ENCODE results near the gene SNX10. TPM values are rescaled to one million over a fixed set of nuclear protein-coding genes. Genes with fewer than 3 reads are reported as not detected.
A peak's percentile ranks its signal among the peaks of the same experiment; 100 is the strongest.

SNX10 gene
- total and polyA plus RNA-seq, 2 experiments from 2014 or later, result 0.60 to 1.5 TPM

- H3K9ac ChIP-seq, result no peak overlapping the region
- H3K36me3 ChIP-seq (ENCODE audit: low read depth), result no peaks in the 10 kb centered on the region
- no peaks in the 10 kb centered on the region for H3F3A ChIP-seq (ENCODE audit: insufficient read depth)
- peaks cover 8% of the 10 kb centered on the region; the same call in 1 of the 2 replicates for H3K4me1 ChIP-seq (ENCODE audit: insufficient read depth)
- H3K9me2 ChIP-seq (ENCODE audit: insufficient read depth), result no peaks in the 10 kb centered on the region
- in situ Hi-C loops (cut with MboI), result no loop called here
- H3K4me2 ChIP-seq (ENCODE audit: unreplicated experiment), result no peak overlapping the region
- H3K27me3 ChIP-seq (replicated peaks; ENCODE audit: insufficient read depth), result no peaks in the 10 kb centered on the region
- H3K4me3 ChIP-seq, result no peak overlapping the region
- H3K79me2 ChIP-seq (ENCODE audit: insufficient read depth), result no peaks in the 10 kb centered on the region
- H4K20me1 ChIP-seq (ENCODE audit: insufficient read depth), result no peaks in the 10 kb centered on the region
- DNase-seq, result peak; percentile 73
- no peaks in the 10 kb centered on the region for H3K9me3 ChIP-seq (ENCODE audit: low read depth)
- no peak for TF ChIP-seq EZH2 (IDR thresholded peaks at IDR 0.05; ENCODE audit: insufficient read depth, poor library complexity, severe bottlenecking)
- no peak for TF ChIP-seq EZH2phosphoT487 (IDR thresholded peaks at IDR 0.05; ENCODE audit: insufficient read depth, low read depth)
- H2AFZ ChIP-seq, result peak overlapping the region; percentile 46; the same call in 1 of the 2 replicates
- no peak overlapping the region for H3K27ac ChIP-seq
- 3 to 7% methylated on average over 6 of the region's 6 CpGs for WGBS, 2 experiments (ENCODE audit: low coverage in 1 of 2, low lambda C conversion rate in 2 of 2, missing lambda C conversion rate in 2 of 2)
Observed at GRCh38 chr7:26307226-26307625, 15.6 kb downstream of the SNX10 start.

GRCh38 chr7:26307791-26308190, 16.1 kb downstream of the SNX10 start:
- TF ChIP-seq EZH2 (IDR thresholded peaks at IDR 0.05; ENCODE audit: insufficient read depth, poor library complexity, severe bottlenecking), result no peak
- no peak for TF ChIP-seq EZH2phosphoT487 (IDR thresholded peaks at IDR 0.05; ENCODE audit: insufficient read depth, low read depth)
- Histone ChIP-seq H3K4me3 (no peak overlapping the region), H3K27ac (no peak overlapping the region), H3F3A (ENCODE audit: insufficient read depth) (no peaks in the 10 kb centered on the region), H3K9me2 (ENCODE audit: insufficient read depth) (no peaks in the 10 kb centered on the region), H3K36me3 (ENCODE audit: low read depth) (no peaks in the 10 kb centered on the region), H3K79me2 (ENCODE audit: insufficient read depth) (no peaks in the 10 kb centered on the region), H2AFZ (no peak overlapping the region), H3K4me2 (ENCODE audit: unreplicated experiment) (no peak overlapping the region), H3K9ac (no peak overlapping the region), H3K9me3 (ENCODE audit: low read depth) (no peaks in the 10 kb centered on the region), H3K27me3 (replicated peaks; ENCODE audit: insufficient read depth) (no peaks in the 10 kb centered on the region), H3K4me1 (ENCODE audit: insufficient read depth) (peaks cover 8% of the 10 kb centered on the region; the same call in 1 of the 2 replicates), H4K20me1 (ENCODE audit: insufficient read depth) (no peaks in the 10 kb centered on the region)
- in situ Hi-C loops (cut with MboI), result no loop called here
- 90 to 100% methylated on average over 1 of the region's 1 CpG for WGBS, 2 experiments (ENCODE audit: low coverage in 1 of 2, low lambda C conversion rate in 2 of 2, missing lambda C conversion rate in 2 of 2)
- DNase-seq, result peak; percentile 12

GRCh38 chr7:26308551-26308950, 16.9 kb downstream of the SNX10 start:
- Histone ChIP-seq H3K4me3 (no peak overlapping the region), H3F3A (ENCODE audit: insufficient read depth) (no peaks in the 10 kb centered on the region), H3K4me1 (ENCODE audit: insufficient read depth) (peaks cover 8% of the 10 kb centered on the region; the same call in 1 of the 2 replicates), H2AFZ (no peak overlapping the region), H3K27me3 (replicated peaks; ENCODE audit: insufficient read depth) (no peaks in the 10 kb centered on the region), H3K79me2 (ENCODE audit: insufficient read depth) (no peaks in the 10 kb centered on the region), H3K4me2 (ENCODE audit: unreplicated experiment) (no peak overlapping the region), H3K27ac (no peak overlapping the region), H3K9me3 (ENCODE audit: low read depth) (no peaks in the 10 kb centered on the region), H3K9me2 (ENCODE audit: insufficient read depth) (no peaks in the 10 kb centered on the region), H4K20me1 (ENCODE audit: insufficient read depth) (no peaks in the 10 kb centered on the region), H3K9ac (no peak overlapping the region), H3K36me3 (ENCODE audit: low read depth) (no peaks in the 10 kb centered on the region)
- in situ Hi-C loops (cut with MboI), result no loop called here
- 93 to 98% methylated on average over 4 of the region's 4 CpGs for WGBS, 2 experiments (ENCODE audit: low coverage in 1 of 2, low lambda C conversion rate in 2 of 2, missing lambda C conversion rate in 2 of 2)
- no peak for DNase-seq
- TF ChIP-seq EZH2 (IDR thresholded peaks at IDR 0.05; ENCODE audit: insufficient read depth, poor library complexity, severe bottlenecking) (no peak), EZH2phosphoT487 (IDR thresholded peaks at IDR 0.05; ENCODE audit: insufficient read depth, low read depth) (no peak)

DNA sequence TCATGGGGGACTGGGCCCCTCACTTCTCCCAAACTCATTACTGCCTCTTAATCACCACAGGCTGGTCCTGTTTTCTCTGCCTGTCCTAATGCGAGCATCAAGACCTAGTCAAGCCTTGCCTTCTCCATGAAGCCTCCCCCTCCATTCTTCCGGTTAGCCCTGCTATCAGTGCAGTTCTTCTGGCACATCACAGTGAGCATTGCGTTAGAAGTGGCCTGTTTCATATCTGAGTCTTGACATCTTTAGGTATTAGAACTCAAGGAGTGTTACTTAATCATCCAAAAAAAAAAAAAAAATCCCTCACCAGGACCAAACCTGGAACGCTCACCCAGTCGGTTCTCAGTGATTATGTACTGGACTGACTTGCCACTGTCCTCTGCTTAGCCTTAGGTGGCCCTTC, 17.4 kb downstream of the SNX10 start:
- Histone ChIP-seq H3K36me3 (ENCODE audit: low read depth) (no peaks in the 10 kb centered on the region), H3F3A (ENCODE audit: insufficient read depth) (no peaks in the 10 kb centered on the region), H2AFZ (no peak overlapping the region), H3K4me2 (ENCODE audit: unreplicated experiment) (no peak overlapping the region), H3K9me2 (ENCODE audit: insufficient read depth) (no peaks in the 10 kb centered on the region), H3K79me2 (ENCODE audit: insufficient read depth) (no peaks in the 10 kb centered on the region), H3K9me3 (ENCODE audit: low read depth) (no peaks in the 10 kb centered on the region), H3K27ac (no peak overlapping the region), H4K20me1 (ENCODE audit: insufficient read depth) (no peaks in the 10 kb centered on the region), H3K4me3 (no peak overlapping the region), H3K4me1 (ENCODE audit: insufficient read depth) (peaks cover 8% of the 10 kb centered on the region; the same call in 1 of the 2 replicates), H3K27me3 (replicated peaks; ENCODE audit: insufficient read depth) (no peaks in the 10 kb centered on the region), H3K9ac (no peak overlapping the region)
- WGBS, 2 experiments (ENCODE audit: low coverage in 1 of 2, low lambda C conversion rate in 2 of 2, missing lambda C conversion rate in 2 of 2), result 90 to 96% methylated on average over 5 of the region's 5 CpGs
- TF ChIP-seq EZH2 (IDR thresholded peaks at IDR 0.05; ENCODE audit: insufficient read depth, poor library complexity, severe bottlenecking), result no peak
- DNase-seq, result no peak
- in situ Hi-C loops (cut with MboI), result no loop called here

GRCh38 chr7:26311798-26312197, 20.1 kb downstream of the SNX10 start:
- Histone ChIP-seq H3K27ac (no peak overlapping the region), H3K4me3 (no peak overlapping the region), H3K4me1 (ENCODE audit: insufficient read depth) (peaks cover 8% of the 10 kb centered on the region; the same call in 1 of the 2 replicates), H3F3A (ENCODE audit: insufficient read depth) (no peaks in the 10 kb centered on the region), H3K9ac (no peak overlapping the region), H3K36me3 (ENCODE audit: low read depth) (no peaks in the 10 kb centered on the region), H3K9me2 (ENCODE audit: insufficient read depth) (no peaks in the 10 kb centered on the region), H3K9me3 (ENCODE audit: low read depth) (no peaks in the 10 kb centered on the region), H3K79me2 (ENCODE audit: insufficient read depth) (no peaks in the 10 kb centered on the region), H2AFZ (no peak overlapping the region), H4K20me1 (ENCODE audit: insufficient read depth) (no peaks in the 10 kb centered on the region), H3K27me3 (replicated peaks; ENCODE audit: insufficient read depth) (no peaks in the 10 kb centered on the region), H3K4me2 (ENCODE audit: unreplicated experiment) (no peak overlapping the region)
- no peak for TF ChIP-seq EZH2 (IDR thresholded peaks at IDR 0.05; ENCODE audit: insufficient read depth, poor library complexity, severe bottlenecking)
- no peak for TF ChIP-seq EZH2phosphoT487 (IDR thresholded peaks at IDR 0.05; ENCODE audit: insufficient read depth, low read depth)
- no peak for DNase-seq
- in situ Hi-C loops (cut with MboI), result no loop called here
- WGBS, 2 experiments (ENCODE audit: low coverage in 1 of 2, low lambda C conversion rate in 2 of 2, missing lambda C conversion rate in 2 of 2), result 20 to 28% methylated on average over 4 of the region's 4 CpGs

Measured in GM23248 (cell line).